ENCODE results near the gene SLC6A8.
"Not testable (repeated sequence)": the region's sequence is repeated elsewhere in the genome, so short reads cannot be mapped to it uniquely, and the experiment has no call there.

SLC6A8 gene

GRCh38 chrX:153704021-153704526 lies 16.3 kb downstream of the SLC6A8 start:
- Histone ChIP-seq H3K27ac (ENCODE audit: low read depth, low read length) (peak overlapping the region; percentile 50), H3K36me3 (ENCODE audit: control insufficient read depth, insufficient read depth, low read length) (peaks cover 6% of the 10 kb centered on the region), H3K9ac (ENCODE audit: low read length) (no peak overlapping the region), H3K4me1 (ENCODE audit: control insufficient read depth, insufficient read depth, low read length) (peaks cover 10% of the 10 kb centered on the region), H3K27me3 (ENCODE audit: control insufficient read depth, insufficient read depth, low read length) (no peaks in the 10 kb centered on the region), H3K4me3 (ENCODE audit: low read length) (no peak overlapping the region)

- H3K9ac ChIP-seq (ENCODE audit: low read length) = not testable (repeated sequence)
- H3K27ac ChIP-seq (ENCODE audit: low read depth, low read length) = peak overlapping the region; percentile 51
Measured at GRCh38 chrX:153704631-153705402, 17.1 kb downstream of the SLC6A8 start.

GRCh38 chrX:153705403-153706060 lies 17.8 kb downstream of the SLC6A8 start:
- H3K27me3 ChIP-seq (ENCODE audit: control insufficient read depth, insufficient read depth, low read length); H3K9ac ChIP-seq (ENCODE audit: low read length); H3K4me1 ChIP-seq (ENCODE audit: control insufficient read depth, insufficient read depth, low read length); H3K4me3 ChIP-seq (ENCODE audit: low read length); H3K36me3 ChIP-seq (ENCODE audit: control insufficient read depth, insufficient read depth, low read length): not testable (repeated sequence)
- peak overlapping the region; percentile 51 for H3K27ac ChIP-seq (ENCODE audit: low read depth, low read length)

More at GRCh38 chrX:153704631-153705402, 17.1 kb downstream of the SLC6A8 start:
- not testable (repeated sequence) for H3K4me1 ChIP-seq (ENCODE audit: control insufficient read depth, insufficient read depth, low read length); H3K36me3 ChIP-seq (ENCODE audit: control insufficient read depth, insufficient read depth, low read length); H3K4me3 ChIP-seq (ENCODE audit: low read length); H3K27me3 ChIP-seq (ENCODE audit: control insufficient read depth, insufficient read depth, low read length)

GRCh38 chrX:153706799-153707198 lies 19.1 kb downstream of the SLC6A8 start:
- H3K4me3 ChIP-seq (ENCODE audit: low read length) = no peak overlapping the region
- H3K27me3 ChIP-seq (ENCODE audit: control insufficient read depth, insufficient read depth, low read length) = peaks cover 2% of the 10 kb centered on the region
- peaks cover 5% of the 10 kb centered on the region for H3K36me3 ChIP-seq (ENCODE audit: control insufficient read depth, insufficient read depth, low read length)
- no peak overlapping the region for H3K9ac ChIP-seq (ENCODE audit: low read length)
- no peak overlapping the region for H3K27ac ChIP-seq (ENCODE audit: low read depth, low read length)
- H3K4me1 ChIP-seq (ENCODE audit: control insufficient read depth, insufficient read depth, low read length) = peaks cover 6% of the 10 kb centered on the region

- H3K4me1 ChIP-seq (ENCODE audit: control insufficient read depth, insufficient read depth, low read length) = peaks cover 6% of the 10 kb centered on the region
- H3K4me3 ChIP-seq (ENCODE audit: low read length) = no peak overlapping the region
- H3K36me3 ChIP-seq (ENCODE audit: control insufficient read depth, insufficient read depth, low read length) = peaks cover 5% of the 10 kb centered on the region
- H3K9ac ChIP-seq (ENCODE audit: low read length) = no peak overlapping the region
- peaks cover 2% of the 10 kb centered on the region for H3K27me3 ChIP-seq (ENCODE audit: control insufficient read depth, insufficient read depth, low read length)
- H3K27ac ChIP-seq (ENCODE audit: low read depth, low read length) = no peak overlapping the region
Measured at GRCh38 chrX:153707406-153707805, 19.7 kb downstream of the SLC6A8 start.

- H3K27ac ChIP-seq (ENCODE audit: low read depth, low read length) = peak overlapping the region; percentile 39
Measured at GRCh38 chrX:153708415-153708814, 20.7 kb downstream of the SLC6A8 start.

GRCh38 chrX:153709726-153710674 lies 22.3 kb downstream of the SLC6A8 start:
- no peak overlapping the region for H3K27ac ChIP-seq (ENCODE audit: low read depth, low read length)
- H3K4me1 ChIP-seq (ENCODE audit: control insufficient read depth, insufficient read depth, low read length) = no peaks in the 10 kb centered on the region
- H3K27me3 ChIP-seq (ENCODE audit: control insufficient read depth, insufficient read depth, low read length) = peaks cover 2% of the 10 kb centered on the region
- no peak overlapping the region for H3K9ac ChIP-seq (ENCODE audit: low read length)
- H3K36me3 ChIP-seq (ENCODE audit: control insufficient read depth, insufficient read depth, low read length) = peaks cover 12% of the 10 kb centered on the region
- no peak overlapping the region for H3K4me3 ChIP-seq (ENCODE audit: low read length)

More at GRCh38 chrX:153708415-153708814, 20.7 kb downstream of the SLC6A8 start:
- Histone ChIP-seq H3K9ac (ENCODE audit: low read length) (no peak overlapping the region), H3K4me3 (ENCODE audit: low read length) (no peak overlapping the region), H3K4me1 (ENCODE audit: control insufficient read depth, insufficient read depth, low read length) (peaks cover 6% of the 10 kb centered on the region), H3K36me3 (ENCODE audit: control insufficient read depth, insufficient read depth, low read length) (peaks cover 5% of the 10 kb centered on the region), H3K27me3 (ENCODE audit: control insufficient read depth, insufficient read depth, low read length) (peaks cover 2% of the 10 kb centered on the region)

- H3K9ac ChIP-seq (ENCODE audit: low read length) = no peak overlapping the region
- H3K4me1 ChIP-seq (ENCODE audit: control insufficient read depth, insufficient read depth, low read length) = no peaks in the 10 kb centered on the region
- H3K27me3 ChIP-seq (ENCODE audit: control insufficient read depth, insufficient read depth, low read length) = peaks cover 2% of the 10 kb centered on the region
- no peak overlapping the region for H3K27ac ChIP-seq (ENCODE audit: low read depth, low read length)
- peaks cover 10% of the 10 kb centered on the region for H3K36me3 ChIP-seq (ENCODE audit: control insufficient read depth, insufficient read depth, low read length)
- H3K4me3 ChIP-seq (ENCODE audit: low read length) = no peak overlapping the region
Measured at GRCh38 chrX:153714256-153714655, 26.5 kb downstream of the SLC6A8 start.

GRCh38 chrX:153717445-153717844 lies 29.7 kb downstream of the SLC6A8 start:
- H3K36me3 ChIP-seq (ENCODE audit: control insufficient read depth, insufficient read depth, low read length) = peaks cover 13% of the 10 kb centered on the region
- no peak overlapping the region for H3K27ac ChIP-seq (ENCODE audit: low read depth, low read length)

GRCh38 chrX:153719238-153719637 lies 31.5 kb downstream of the SLC6A8 start:
- Histone ChIP-seq H3K27me3 (ENCODE audit: control insufficient read depth, insufficient read depth, low read length) (peaks cover 3% of the 10 kb centered on the region), H3K36me3 (ENCODE audit: control insufficient read depth, insufficient read depth, low read length) (peaks cover 13% of the 10 kb centered on the region), H3K27ac (ENCODE audit: low read depth, low read length) (no peak overlapping the region), H3K9ac (ENCODE audit: low read length) (no peak overlapping the region), H3K4me3 (ENCODE audit: low read length) (no peak overlapping the region), H3K4me1 (ENCODE audit: control insufficient read depth, insufficient read depth, low read length) (peaks cover 2% of the 10 kb centered on the region)

More at GRCh38 chrX:153717445-153717844, 29.7 kb downstream of the SLC6A8 start:
- Histone ChIP-seq H3K9ac (ENCODE audit: low read length) (no peak overlapping the region), H3K4me1 (ENCODE audit: control insufficient read depth, insufficient read depth, low read length) (no peaks in the 10 kb centered on the region), H3K27me3 (ENCODE audit: control insufficient read depth, insufficient read depth, low read length) (no peaks in the 10 kb centered on the region), H3K4me3 (ENCODE audit: low read length) (no peak overlapping the region)

GRCh38 chrX:153719701-153720100 lies 32.0 kb downstream of the SLC6A8 start:
- Histone ChIP-seq H3K36me3 (ENCODE audit: control insufficient read depth, insufficient read depth, low read length) (peaks cover 9% of the 10 kb centered on the region), H3K4me1 (ENCODE audit: control insufficient read depth, insufficient read depth, low read length) (peaks cover 2% of the 10 kb centered on the region), H3K27me3 (ENCODE audit: control insufficient read depth, insufficient read depth, low read length) (peaks cover 3% of the 10 kb centered on the region), H3K9ac (ENCODE audit: low read length) (no peak overlapping the region), H3K27ac (ENCODE audit: low read depth, low read length) (no peak overlapping the region), H3K4me3 (ENCODE audit: low read length) (no peak overlapping the region)

Measured in rectal smooth muscle tissue (tissue), 1 donor.